WERI-Rb-1 (cell line): ENCODE data around the gene SUSD6.

Experiments
- DNase-seq: peaks from one replicate; pipeline ENCODE4 v3.0.0-alpha.2; 2020
- H3K27ac ChIP-seq: fragments of 250-450 bp; sonication (Bioruptor Pico); 2 replicates; pipeline ENCODE4 v1.5.1; 2020; ENCODE audit warnings: mild to moderate bottlenecking, moderate library complexity
- H3K27me3 ChIP-seq: fragments of 250-450 bp; sonication (Bioruptor Pico); 2 replicates; pipeline ENCODE4 v1.5.1; 2021; ENCODE audit warnings: mild to moderate bottlenecking, low read depth, moderate library complexity; ENCODE audit not compliant: insufficient read depth, severe bottlenecking
- H3K36me3 ChIP-seq: fragments of 250-450 bp; sonication (Bioruptor Pico); 2 replicates; pipeline ENCODE4 v1.5.1; 2020; ENCODE audit warnings: mild to moderate bottlenecking, moderate library complexity
- H3K4me3 ChIP-seq: 2 replicates; pipeline ENCODE4 v1.5.1; 2011; ENCODE audit warnings: low read depth, mild to moderate bottlenecking, control low read depth, low read length
- H3K9me3 ChIP-seq: fragments of 250-450 bp; sonication (Bioruptor Pico); 2 replicates; pipeline ENCODE4 v1.5.1; 2021; ENCODE audit warnings: mild to moderate bottlenecking, moderate library complexity; ENCODE audit not compliant: severe bottlenecking
- TF ChIP-seq, protein P1 (sequence below): IDR thresholded peaks from 2 replicates; pipeline ENCODE4 v1.5.1; 2011; ENCODE audit warnings: low read depth, mild to moderate bottlenecking, control low read depth, inconsistent platforms, low read length

Gene SUSD6

DNA sequence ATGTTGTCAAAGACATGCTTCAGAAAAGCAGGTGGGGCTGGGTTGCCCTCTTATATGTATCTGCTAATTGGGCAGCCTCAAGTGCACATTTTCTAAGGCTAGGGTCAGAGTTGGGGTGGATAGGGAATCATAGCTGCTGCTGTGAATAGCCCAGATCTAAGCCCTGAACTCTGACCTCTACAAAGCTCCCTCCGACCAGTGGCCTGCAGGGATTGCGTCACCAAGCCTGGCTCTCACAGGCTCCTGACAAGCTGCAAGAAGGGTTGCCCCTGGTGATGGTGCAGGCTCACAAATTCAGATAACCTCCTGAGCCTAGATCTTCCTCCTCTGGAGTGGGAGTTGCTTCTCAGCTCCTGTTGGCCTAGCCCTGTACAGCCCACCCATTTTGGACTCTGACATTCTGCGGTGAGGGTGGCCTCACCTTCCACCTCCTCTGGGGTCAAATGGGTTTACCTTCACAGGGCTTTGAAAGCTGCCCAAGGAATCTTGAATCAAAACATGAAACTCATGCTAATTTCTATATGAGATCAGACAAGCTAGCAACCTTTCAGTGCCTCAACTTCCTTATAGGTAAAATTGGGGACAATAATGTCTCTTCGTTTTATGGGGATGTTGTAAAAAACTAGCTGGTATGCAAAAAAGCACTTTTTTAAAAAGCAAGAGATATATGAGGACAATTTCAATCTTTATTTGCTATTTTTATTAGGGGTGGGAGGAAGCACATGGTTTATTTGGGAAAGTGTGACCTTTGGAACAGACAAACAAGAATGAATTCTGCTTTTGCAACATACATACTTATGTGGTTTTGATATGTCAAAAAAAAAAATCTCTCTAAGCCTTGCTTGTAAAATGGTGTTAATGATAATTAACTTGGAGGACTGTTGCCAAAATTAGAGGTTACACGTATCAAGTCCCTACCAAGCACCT lies 4.9 kb upstream of the SUSD6 start:
- Histone ChIP-seq H3K36me3 (no peaks in the 10 kb centered on the region), H3K9me3 (no peaks in the 10 kb centered on the region), H3K27me3 (no peaks in the 10 kb centered on the region), H3K27ac (no peak overlapping the region), H3K4me3 (no peak overlapping the region)
- TF ChIP-seq, protein P1, sequence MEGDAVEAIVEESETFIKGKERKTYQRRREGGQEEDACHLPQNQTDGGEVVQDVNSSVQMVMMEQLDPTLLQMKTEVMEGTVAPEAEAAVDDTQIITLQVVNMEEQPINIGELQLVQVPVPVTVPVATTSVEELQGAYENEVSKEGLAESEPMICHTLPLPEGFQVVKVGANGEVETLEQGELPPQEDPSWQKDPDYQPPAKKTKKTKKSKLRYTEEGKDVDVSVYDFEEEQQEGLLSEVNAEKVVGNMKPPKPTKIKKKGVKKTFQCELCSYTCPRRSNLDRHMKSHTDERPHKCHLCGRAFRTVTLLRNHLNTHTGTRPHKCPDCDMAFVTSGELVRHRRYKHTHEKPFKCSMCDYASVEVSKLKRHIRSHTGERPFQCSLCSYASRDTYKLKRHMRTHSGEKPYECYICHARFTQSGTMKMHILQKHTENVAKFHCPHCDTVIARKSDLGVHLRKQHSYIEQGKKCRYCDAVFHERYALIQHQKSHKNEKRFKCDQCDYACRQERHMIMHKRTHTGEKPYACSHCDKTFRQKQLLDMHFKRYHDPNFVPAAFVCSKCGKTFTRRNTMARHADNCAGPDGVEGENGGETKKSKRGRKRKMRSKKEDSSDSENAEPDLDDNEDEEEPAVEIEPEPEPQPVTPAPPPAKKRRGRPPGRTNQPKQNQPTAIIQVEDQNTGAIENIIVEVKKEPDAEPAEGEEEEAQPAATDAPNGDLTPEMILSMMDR = no peak
- DNase-seq = no peak

DNA sequence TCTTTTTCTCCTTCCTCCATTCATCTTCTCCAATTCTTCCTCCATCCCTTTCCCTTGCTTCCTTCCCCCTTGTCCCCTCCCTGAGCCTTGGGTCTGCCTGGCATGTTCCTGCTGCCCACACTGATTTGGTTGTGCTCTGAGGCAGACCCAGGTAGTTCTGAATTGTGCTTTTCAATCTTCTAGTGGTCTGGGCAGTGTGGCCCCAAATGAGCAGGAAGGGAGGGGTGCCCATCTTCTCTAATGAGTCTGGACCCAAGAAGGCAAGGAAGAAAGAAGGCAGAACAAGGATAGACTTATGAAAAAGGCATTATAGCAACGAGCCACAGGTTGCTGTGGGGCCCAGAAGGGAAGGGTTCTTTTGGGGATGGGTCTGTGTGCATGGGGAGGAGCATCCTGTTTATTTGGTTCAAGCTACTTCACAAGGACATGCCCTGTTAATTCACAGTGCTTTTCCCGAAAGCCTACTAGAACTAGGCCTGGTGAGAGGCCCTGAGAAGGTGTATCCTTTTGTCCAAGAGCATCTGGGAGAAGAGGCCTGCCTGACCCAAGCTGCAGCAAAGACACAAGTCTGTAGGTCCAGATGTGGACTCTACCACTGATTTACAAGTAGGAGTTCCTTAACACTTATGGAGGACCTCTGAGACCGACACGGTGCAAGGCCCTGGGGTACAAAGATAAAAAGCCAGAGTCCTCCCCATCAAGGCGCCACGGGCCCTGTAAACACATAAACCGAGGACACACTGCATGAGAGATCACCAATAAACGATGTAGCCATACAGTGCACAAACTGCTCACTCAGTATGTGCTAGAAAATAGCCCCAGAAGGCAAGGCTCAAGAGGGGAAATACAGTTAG lies 1.1 kb upstream of the SUSD6 start:
- H3K9me3 ChIP-seq = no peaks in the 10 kb centered on the region
- DNase-seq = no peak
- H3K27me3 ChIP-seq = no peaks in the 10 kb centered on the region
- peaks cover 23% of the 10 kb centered on the region for H3K36me3 ChIP-seq
- H3K4me3 ChIP-seq = peak overlapping the region; percentile 63
- H3K27ac ChIP-seq = peak overlapping the region; percentile 88
- TF ChIP-seq, protein P1 = no peak

- H3K27me3 ChIP-seq = no peaks in the 10 kb centered on the region
- H3K27ac ChIP-seq = peak overlapping the region; percentile 88
- H3K9me3 ChIP-seq = no peaks in the 10 kb centered on the region
- H3K36me3 ChIP-seq = peaks cover 29% of the 10 kb centered on the region
- H3K4me3 ChIP-seq = peak overlapping the region; percentile 63
- TF ChIP-seq, protein P1 = no peak
- DNase-seq = no peak
These were observed 573 bp upstream of the SUSD6 start for GRCh38 chr14:69610874-69611171.

DNA sequence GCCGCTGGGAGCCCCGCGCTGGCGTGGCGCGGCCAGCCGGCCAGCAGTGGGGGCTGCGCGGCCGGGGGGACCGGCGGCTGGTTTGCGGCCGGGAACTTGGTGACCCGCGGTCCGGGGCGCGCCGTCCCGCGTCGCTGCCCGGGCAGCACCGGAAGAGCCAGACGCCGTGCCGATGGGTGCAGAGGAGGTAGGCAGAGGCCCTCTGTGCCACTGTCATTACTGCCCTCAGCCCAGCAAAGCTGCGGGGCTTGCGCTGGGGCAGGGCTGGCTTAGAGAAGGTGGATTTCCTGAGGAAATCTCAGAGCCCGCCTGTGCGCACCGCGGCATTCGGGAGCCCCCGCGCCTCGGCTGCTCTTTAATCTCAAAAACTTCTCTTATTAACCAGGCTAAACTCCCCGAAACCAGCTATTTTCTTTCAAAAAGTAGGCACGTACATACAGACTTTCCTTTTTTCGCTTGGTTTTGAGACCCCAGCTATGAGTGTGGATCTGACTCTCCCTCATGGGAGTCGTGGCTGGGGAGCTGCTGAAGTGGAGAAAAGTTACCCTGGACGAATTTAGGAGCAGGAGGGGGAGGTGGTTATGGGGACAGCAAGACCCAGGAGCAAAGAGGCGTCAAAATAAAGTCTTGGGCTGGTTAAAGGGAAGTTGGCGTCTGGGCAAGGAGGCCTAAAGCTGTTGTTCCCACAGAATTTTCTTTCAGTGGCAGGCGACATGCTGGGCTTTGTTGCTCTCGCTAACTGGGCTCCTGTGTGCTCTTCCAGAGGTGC lies 802 bp downstream of the SUSD6 start:
- Histone ChIP-seq H3K27me3 (no peaks in the 10 kb centered on the region), H3K27ac (peak overlapping the region; percentile 81), H3K36me3 (peaks cover 29% of the 10 kb centered on the region), H3K4me3 (peak overlapping the region; percentile 78), H3K9me3 (no peaks in the 10 kb centered on the region)
- no peak for DNase-seq
- TF ChIP-seq, protein P1 = no peak

DNA sequence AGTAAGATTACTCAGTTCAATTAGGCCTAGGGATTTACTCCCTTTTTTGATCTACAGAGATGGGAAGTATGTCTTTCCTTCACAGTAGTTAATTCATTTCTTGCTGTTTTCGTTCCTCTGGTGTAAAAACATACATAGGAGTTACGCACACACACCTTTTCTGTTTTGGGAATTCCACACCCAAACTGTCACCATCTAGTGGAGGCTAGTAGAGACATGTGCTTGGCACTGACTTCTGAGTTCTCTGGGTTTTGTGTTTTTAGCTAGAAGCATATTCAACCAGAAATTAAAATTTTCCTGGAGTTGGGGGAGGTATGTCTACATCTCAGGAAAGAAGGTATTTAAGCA lies 1.4 kb downstream of the SUSD6 start:
- Histone ChIP-seq H3K4me3 (peak overlapping the region; percentile 78), H3K27me3 (no peaks in the 10 kb centered on the region), H3K27ac (peak overlapping the region; percentile 81), H3K36me3 (peaks cover 29% of the 10 kb centered on the region), H3K9me3 (no peaks in the 10 kb centered on the region)
- DNase-seq = no peak
- TF ChIP-seq, protein P1 = no peak
